HEK293T (cell line): ENCODE data around the gene PPP2R5A.

Experiments used
- CTCF ChIA-PET: fragments of 350-600 bp; formaldehyde crosslinking; extraction: SDS; loops from one replicate; lab custom pipeline; 2021; ENCODE audit warnings: antibody characterized with exemption, inconsistent platforms; lab: Yijun Ruan, JAX
- POLR2A ChIA-PET: fragments of 350-600 bp; formaldehyde crosslinking; extraction: SDS; loops from one replicate; lab custom pipeline; 2020; ENCODE audit warnings: antibody characterized with exemption, inconsistent platforms; lab: Yijun Ruan, JAX
- DNase-seq: peaks from one replicate; pipeline ENCODE4 v3.0.0; 2012; ENCODE audit warnings: mixed read lengths; ENCODE audit errors: extremely low spot score
- ARNT ChIP-seq: fragments of 450-650 bp; IDR thresholded peaks from 2 replicates; pipeline ENCODE4 v1.6.1; 2017; ENCODE audit warnings: mild to moderate bottlenecking
- BHLHE40 ChIP-seq: fragments of 450-650 bp; IDR thresholded peaks from 2 replicates; pipeline ENCODE4 v1.6.1; 2016; ENCODE audit warnings: mild to moderate bottlenecking, moderate library complexity, borderline replicate concordance
- CTBP1 ChIP-seq: fragments of 450-650 bp; IDR thresholded peaks from 2 replicates; pipeline ENCODE4 v1.6.1; 2016; ENCODE audit warnings: borderline replicate concordance
- ELF4 ChIP-seq: fragments of 450-650 bp; IDR thresholded peaks from 2 replicates; pipeline ENCODE4 v1.6.1; 2017; ENCODE audit warnings: antibody characterized with exemption
- FOXA1 ChIP-seq: fragments of 450-650 bp; IDR thresholded peaks from 2 replicates; pipeline ENCODE4 v1.6.1; 2016; ENCODE audit warnings: mild to moderate bottlenecking
- FOXK2 ChIP-seq: fragments of 450-650 bp; IDR thresholded peaks from 2 replicates; pipeline ENCODE4 v1.6.1; 2016; ENCODE audit warnings: mild to moderate bottlenecking
- FOXM1 ChIP-seq: fragments of 450-650 bp; IDR thresholded peaks from 2 replicates; pipeline ENCODE4 v1.6.1; 2017; ENCODE audit warnings: mild to moderate bottlenecking, borderline replicate concordance
- HDGF ChIP-seq: fragments of 450-650 bp; IDR thresholded peaks from 2 replicates; pipeline ENCODE4 v1.6.1; 2017; ENCODE audit warnings: antibody characterized with exemption, borderline replicate concordance
- L3MBTL2 ChIP-seq: fragments of 450-650 bp; conservative IDR thresholded peaks from 2 replicates; pipeline ENCODE4 v1.6.1; 2016; ENCODE audit warnings: mild to moderate bottlenecking
- LEF1 ChIP-seq: fragments of 450-650 bp; IDR thresholded peaks from 2 replicates; pipeline ENCODE4 v1.6.1; 2017; ENCODE audit warnings: mild to moderate bottlenecking, borderline replicate concordance
- NFRKB ChIP-seq: fragments of 450-650 bp; IDR thresholded peaks from 2 replicates; pipeline ENCODE4 v1.6.1; 2016; ENCODE audit warnings: mild to moderate bottlenecking, moderate library complexity
- PKNOX1 ChIP-seq: fragments of 450-650 bp; IDR thresholded peaks from 2 replicates; pipeline ENCODE4 v1.6.1; 2016
- SP1 ChIP-seq: fragments of 450-650 bp; IDR thresholded peaks from 2 replicates; pipeline ENCODE4 v1.6.1; 2017
- SUZ12 ChIP-seq: fragments of 450-650 bp; IDR thresholded peaks from 2 replicates; pipeline ENCODE4 v1.6.1; 2016; ENCODE audit warnings: mild to moderate bottlenecking
- TARDBP ChIP-seq: fragments of 450-650 bp; IDR thresholded peaks from 2 replicates; pipeline ENCODE4 v1.6.1; 2016
- ZNF384 ChIP-seq: fragments of 450-650 bp; IDR thresholded peaks from 2 replicates; pipeline ENCODE4 v1.6.1; 2016

PPP2R5A gene

GRCh38 chr1:212284744-212285684 is at the start of gene PPP2R5A:
Gene PPP2R5A (plus strand): TSS chr1:212285410. CDS start chr1:212286111, 701 bp downstream.
- TF ChIP-seq TARDBP, result peak; percentile 66; the same call in 1 of the 2 replicates
- no peak; the same call in 1 of the 2 replicates for TF ChIP-seq FOXM1
- TF ChIP-seq ARNT, result peak; percentile 51; the same call in 1 of the 2 replicates
- TF ChIP-seq PKNOX1, result peak; percentile 99
- no peak for TF ChIP-seq SUZ12
- TF ChIP-seq CTBP1, result peak; percentile 78
- TF ChIP-seq HDGF, result peak; percentile 58; the same call in 1 of the 2 replicates
- no peak for TF ChIP-seq FOXK2
- no peak for TF ChIP-seq NFRKB
- TF ChIP-seq L3MBTL2, result peak; percentile 83
- peak; percentile 78 for TF ChIP-seq LEF1
- ChIA-PET POLR2A (interaction anchor here (0.6 to 2.6 kb wide), 7 partner anchors 14 to 250 kb away, joined by 3 to 15 read pairs (median 3); partner anchors contain the start of genes DTL and INTS7), CTCF (interaction anchor here (0.5 to 0.9 kb wide), 2 partner anchors 9 to 194 kb away, joined by 3 read pairs; no protein-coding TSS in a partner anchor)
- peak; percentile 98 for DNase-seq

- no peak for TF ChIP-seq ZNF384
- TF ChIP-seq HDGF, result no peak
- TF ChIP-seq BHLHE40, result no peak
- TF ChIP-seq L3MBTL2, result no peak
- TF ChIP-seq LEF1, result no peak
- TF ChIP-seq CTBP1, result no peak
- no peak for TF ChIP-seq PKNOX1
- TF ChIP-seq SP1, result no peak
- no peak for TF ChIP-seq FOXK2
- no peak for TF ChIP-seq ARNT
- TF ChIP-seq FOXM1, result no peak
- no peak for TF ChIP-seq ELF4
- ChIA-PET CTCF (no interaction called here), POLR2A (no interaction called here)
- no peak for DNase-seq
Observed at GRCh38 chr1:212235857-212236256, 49.4 kb upstream of the PPP2R5A start.

GRCh38 chr1:212236664-212237220 is 48.5 kb upstream of the PPP2R5A start:
- ChIA-PET POLR2A (no interaction called here), CTCF (no interaction called here)
- TF ChIP-seq FOXK2 (no peak), SUZ12 (no peak), FOXM1 (no peak), L3MBTL2 (no peak), ARNT (no peak), FOXA1 (no peak), LEF1 (no peak), ELF4 (no peak), TARDBP (no peak), BHLHE40 (no peak), PKNOX1 (no peak), ZNF384 (no peak), CTBP1 (no peak), SP1 (no peak), NFRKB (no peak)

GRCh38 chr1:212237651-212238050 is 47.6 kb upstream of the PPP2R5A start:
- ChIA-PET POLR2A (no interaction called here), CTCF (no interaction called here)
- no peak for DNase-seq
- TF ChIP-seq ARNT (no peak), ZNF384 (no peak), ELF4 (no peak), CTBP1 (no peak), TARDBP (no peak), BHLHE40 (no peak), SP1 (no peak), LEF1 (no peak), NFRKB (no peak), FOXA1 (no peak), PKNOX1 (no peak), L3MBTL2 (no peak), FOXK2 (no peak), HDGF (no peak), FOXM1 (no peak), SUZ12 (no peak)

More at GRCh38 chr1:212236664-212237220, 48.5 kb upstream of the PPP2R5A start:
- no peak for DNase-seq
